HG02884 (cell line): ENCODE measurements around the gene SANBR.

Experiments
- ATAC-seq: cut with Tn5 transposase; IDR thresholded peaks from one replicate; pipeline ENCODE4 v1.9.1; 2021; ENCODE audit warnings: mild to moderate bottlenecking, moderate library complexity; ENCODE audit not compliant: unreplicated experiment

The SANBR gene

DNA sequence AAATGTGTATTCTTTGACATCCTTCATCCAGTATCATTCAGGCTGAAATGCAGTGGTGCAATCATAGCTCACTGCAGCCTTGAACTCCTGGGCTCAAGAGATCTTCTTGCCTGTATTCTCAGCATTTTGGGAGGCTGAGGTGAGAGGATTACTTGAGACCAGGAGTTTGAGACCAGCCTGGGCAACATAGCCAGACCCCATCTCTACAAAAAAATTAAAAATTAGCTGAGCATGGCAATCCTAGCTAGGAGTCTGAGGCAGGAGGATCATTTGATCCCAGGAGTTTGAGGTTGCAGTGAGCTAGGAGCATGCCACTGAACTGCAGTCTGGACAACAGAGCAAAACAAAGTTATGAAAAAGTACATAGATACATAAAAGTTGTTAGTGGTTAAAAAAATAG lies 24.1 kb downstream of the SANBR start:
- ATAC-seq = no peak

DNA sequence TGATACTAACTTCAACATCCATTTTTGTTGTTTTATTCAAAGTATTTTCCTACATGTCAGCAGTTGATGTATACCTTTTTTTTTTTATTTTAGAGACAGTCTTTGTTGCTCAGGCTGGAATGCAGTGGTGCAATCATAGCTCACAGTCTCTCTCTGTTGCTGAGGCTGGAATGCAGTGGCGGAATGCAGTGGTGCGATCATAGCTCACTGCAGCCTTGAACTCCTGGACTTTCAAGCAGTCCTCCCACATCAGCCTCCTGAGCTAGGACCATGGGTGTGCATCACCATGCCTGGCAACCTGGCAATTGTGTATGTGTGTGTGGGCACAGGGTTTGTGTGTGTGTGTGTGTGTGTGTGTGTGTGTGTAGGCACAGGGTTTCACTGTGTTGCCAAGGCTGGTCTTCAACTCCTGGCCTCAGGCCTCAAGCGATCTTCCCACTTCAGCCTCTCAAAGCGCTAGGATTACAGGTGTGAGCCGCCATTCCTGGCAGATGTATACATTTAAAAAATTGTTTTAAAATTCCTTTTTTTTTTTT lies 24.8 kb downstream of the SANBR start:
- ATAC-seq = no peak

DNA sequence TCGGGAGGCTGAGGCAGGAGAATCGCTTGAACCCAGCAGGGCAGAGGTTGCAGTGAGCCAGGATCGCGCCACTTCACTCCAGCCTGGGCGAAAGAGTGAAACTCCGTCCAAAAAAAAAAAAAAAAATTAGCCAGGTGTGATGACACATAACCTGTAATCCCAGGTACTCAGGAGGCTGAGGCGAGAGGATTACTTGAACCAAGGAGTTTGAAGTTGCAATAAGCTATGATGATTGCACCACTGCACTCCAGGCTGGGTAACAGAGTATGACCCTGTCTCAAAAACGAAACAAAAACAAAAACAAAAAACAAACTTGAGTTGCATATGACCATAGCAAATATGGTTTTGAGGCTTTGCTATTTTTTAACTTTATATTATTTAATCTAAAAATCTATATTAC lies 25.8 kb downstream of the SANBR start:
- ATAC-seq = no peak

DNA sequence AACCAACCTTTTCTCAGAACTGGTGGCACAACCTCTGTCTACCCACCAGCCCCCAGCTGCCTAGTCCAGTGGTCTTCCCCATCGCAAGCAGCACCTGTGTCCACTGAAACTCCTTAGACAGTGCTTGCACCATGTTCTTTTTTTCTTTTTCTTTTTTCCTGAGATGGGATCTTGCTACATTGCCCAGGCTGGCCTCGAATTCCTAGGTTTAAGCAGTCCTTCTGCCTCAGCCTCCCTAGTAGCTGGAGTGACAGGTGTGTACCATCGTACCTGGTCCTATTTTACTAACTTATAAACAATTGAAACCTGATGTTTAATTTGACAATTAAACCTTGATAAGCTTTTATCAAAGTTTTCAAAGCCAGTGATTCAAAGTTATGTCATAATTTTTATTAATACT lies 30.8 kb downstream of the SANBR start:
- no peak for ATAC-seq

DNA sequence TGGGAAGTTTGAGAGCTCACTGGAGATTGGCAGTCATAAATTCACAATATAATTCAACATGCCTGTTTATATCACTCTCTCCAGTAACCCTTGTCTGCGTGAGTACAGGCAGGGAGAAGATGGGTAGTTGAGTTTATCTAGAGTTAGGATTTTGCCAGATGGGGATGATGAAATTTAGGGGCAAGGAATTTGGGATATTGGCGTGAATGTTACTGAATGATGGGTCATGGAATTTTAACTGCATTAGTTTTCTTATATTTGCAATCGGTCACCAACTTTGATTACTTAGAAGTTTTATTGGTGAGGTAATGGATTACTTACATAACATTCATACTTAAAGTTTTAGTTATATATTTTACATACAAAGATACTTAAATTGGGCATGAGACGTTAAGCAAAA lies 35.1 kb downstream of the SANBR start:
- no peak for ATAC-seq

DNA sequence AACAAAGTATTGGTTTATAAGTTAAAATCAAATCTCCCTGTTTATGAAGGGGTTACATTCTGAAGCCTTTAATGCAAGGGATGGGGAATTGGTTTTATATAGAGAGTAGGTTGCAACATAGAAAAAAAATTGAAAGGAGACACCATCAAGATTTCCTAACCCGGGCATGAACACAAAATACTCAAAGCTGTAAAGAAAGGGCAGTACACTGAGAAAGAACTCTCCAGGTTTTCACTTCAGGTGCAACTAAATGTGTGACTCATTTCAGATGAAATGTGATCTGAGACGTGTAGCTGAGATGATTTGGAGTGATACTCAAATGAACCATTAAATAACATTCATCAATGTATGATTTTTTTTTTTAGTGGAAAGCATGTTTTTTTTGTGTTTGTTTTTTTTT lies 43.6 kb downstream of the SANBR start:
- ATAC-seq = no peak

DNA sequence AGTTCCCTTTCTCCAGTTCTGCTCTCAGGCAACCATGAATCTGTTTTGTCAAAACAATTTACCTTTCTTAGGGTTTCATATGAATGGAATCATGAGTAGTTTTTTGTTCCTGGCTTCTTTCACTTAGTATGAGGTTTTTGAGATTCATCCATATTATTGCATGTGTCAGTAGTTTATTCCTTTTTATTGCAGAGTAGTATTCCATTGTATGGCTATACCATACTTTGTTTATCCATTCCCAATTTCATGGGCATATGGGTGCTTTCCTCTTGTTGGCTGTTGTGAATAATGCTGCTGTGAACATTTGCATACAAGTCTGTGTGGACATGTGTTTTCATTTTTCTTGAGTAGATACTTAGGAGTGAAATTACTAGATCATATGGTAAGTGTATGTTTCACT lies 46.0 kb downstream of the SANBR start:
- ATAC-seq = no peak

DNA sequence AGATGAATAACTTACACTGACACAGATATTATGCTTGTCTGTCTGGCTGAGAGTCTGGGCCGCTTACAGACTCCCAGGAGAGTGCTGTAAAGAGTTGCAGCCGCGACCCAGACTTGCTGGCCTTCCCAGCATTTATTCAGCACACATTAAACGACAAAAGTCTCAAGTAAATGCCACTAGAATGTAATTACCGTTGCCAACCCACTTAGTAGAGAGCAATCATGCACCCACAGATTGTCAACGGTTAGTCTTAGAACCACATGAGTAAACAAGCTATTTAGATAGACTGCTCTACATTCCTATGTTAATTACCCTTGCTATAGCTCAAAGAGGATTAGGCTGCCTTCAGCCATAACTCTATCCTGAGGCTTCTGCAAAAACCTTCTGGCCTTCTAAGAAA lies 48.5 kb downstream of the SANBR start:
- no peak for ATAC-seq
